AG10803 (cell line): Measurements from ENCODE around the gene SMO.

Source experiments
- DNase-seq: peaks from one replicate; pipeline ENCODE4 v3.0.0; 2010; ENCODE audit warnings: low read depth
- H3K4me3 ChIP-seq: 2 replicates; pipeline ENCODE4 v1.5.1; 2011; ENCODE audit warnings: mild to moderate bottlenecking, low read length, control low read depth
- CTCF ChIP-seq: conservative IDR thresholded peaks from 2 replicates; pipeline ENCODE4 v1.5.1; 2011; ENCODE audit warnings: mild to moderate bottlenecking, low read length, control low read depth, inconsistent platforms

SMO gene

GRCh38 chr7:129147731-129148130 is 40.7 kb upstream of the SMO start:
- H3K4me3 ChIP-seq, result no peak overlapping the region
- no peak for DNase-seq
- TF ChIP-seq CTCF, result no peak

GRCh38 chr7:129149511-129149910 is 38.9 kb upstream of the SMO start:
- TF ChIP-seq CTCF, result no peak
- no peak overlapping the region for H3K4me3 ChIP-seq
- DNase-seq, result no peak

- no peak for TF ChIP-seq CTCF
- no peak for DNase-seq
- H3K4me3 ChIP-seq, result no peak overlapping the region
These were observed 38.0 kb upstream of the SMO start for GRCh38 chr7:129150199-129150996.

GRCh38 chr7:129157651-129158050 is 30.8 kb upstream of the SMO start:
- no peak overlapping the region for H3K4me3 ChIP-seq
- no peak for DNase-seq
- TF ChIP-seq CTCF, result no peak

- no peak overlapping the region for H3K4me3 ChIP-seq
- no peak for DNase-seq
- TF ChIP-seq CTCF, result no peak
These were observed 28.9 kb upstream of the SMO start for GRCh38 chr7:129159539-129159938.

- H3K4me3 ChIP-seq, result no peak overlapping the region
- no peak for DNase-seq
- TF ChIP-seq CTCF, result no peak
These were observed 28.1 kb upstream of the SMO start for GRCh38 chr7:129160161-129160905.
